SK-N-SH treated with all-trans-retinoic acid at 6 μM for 48 hours (cell line): ENCODE data around the gene RAD51AP1.
"Not testable (repeated sequence)": the region's sequence is repeated elsewhere in the genome, so short reads cannot be mapped to it uniquely, and the experiment has no call there.

Experiments used
- ATAC-seq: fragments of 200-7000 bp; cut with Tn5 transposase; 3 replicates; pipeline ENCODE4 v1.9.1; 2020; ENCODE audit warnings: mild to moderate bottlenecking, moderate library complexity
- ARNTL ChIP-seq: fragments of 450-650 bp; formaldehyde crosslinking; IDR thresholded peaks from 2 replicates; pipeline ENCODE4 v1.5.0; 2020; ENCODE audit warnings: low read depth, mild to moderate bottlenecking, moderate library complexity, borderline replicate concordance
- BACH2 ChIP-seq: fragments of 250-450 bp; sonication (Bioruptor Pico); IDR thresholded peaks from 2 replicates; pipeline ENCODE4 v1.9.0; 2021; ENCODE audit warnings: mild to moderate bottlenecking, borderline replicate concordance
- CSDC2 ChIP-seq: fragments of 250-450 bp; sonication (Bioruptor Pico); IDR thresholded peaks from 2 replicates; pipeline ENCODE4 v1.5.0; 2020; ENCODE audit warnings: mild to moderate bottlenecking, moderate library complexity
- CSRNP3 ChIP-seq: fragments of 250-450 bp; sonication (Bioruptor Pico); IDR thresholded peaks from 2 replicates; pipeline ENCODE4 v1.5.1; 2021; ENCODE audit warnings: mild to moderate bottlenecking, moderate library complexity
- ESRRG ChIP-seq: fragments of 250-450 bp; sonication (Bioruptor Pico); IDR thresholded peaks from 2 replicates; pipeline ENCODE4 v1.6.1; 2021; ENCODE audit warnings: mild to moderate bottlenecking
- GLIS3 ChIP-seq: fragments of 250-450 bp; sonication (Bioruptor Pico); IDR thresholded peaks from 2 replicates; pipeline ENCODE4 v1.5.0; 2020; ENCODE audit warnings: mild to moderate bottlenecking, moderate library complexity
- ISL1 ChIP-seq: fragments of 250-450 bp; sonication (Bioruptor Pico); IDR thresholded peaks from 2 replicates; pipeline ENCODE4 v2.1.2; 2022; ENCODE audit warnings: mild to moderate bottlenecking, moderate library complexity
- OSR1 ChIP-seq: fragments of 250-450 bp; sonication (Bioruptor Pico); IDR thresholded peaks from 2 replicates; pipeline ENCODE4 v1.8.0; 2022; ENCODE audit warnings: moderate library complexity, mild to moderate bottlenecking, inconsistent platforms
- PATZ1 ChIP-seq: fragments of 250-450 bp; sonication (Bioruptor Pico); IDR thresholded peaks from 2 replicates; pipeline ENCODE4 v1.8.0; 2020; ENCODE audit warnings: mild to moderate bottlenecking, moderate library complexity, borderline replicate concordance
- POU6F1 ChIP-seq: fragments of 250-450 bp; sonication (Bioruptor Pico); IDR thresholded peaks from 2 replicates; pipeline ENCODE4 v1.8.0; 2021; ENCODE audit warnings: low read depth, mild to moderate bottlenecking, moderate library complexity, borderline replicate concordance
- PPARA ChIP-seq: fragments of 250-450 bp; sonication (Bioruptor Pico); IDR thresholded peaks from 2 replicates; pipeline ENCODE4 v1.5.0; 2020; ENCODE audit warnings: mild to moderate bottlenecking, borderline replicate concordance
- RARB ChIP-seq: fragments of 250-450 bp; sonication (Bioruptor Pico); IDR thresholded peaks from 2 replicates; pipeline ENCODE4 v1.8.0; 2021; ENCODE audit warnings: mild to moderate bottlenecking, moderate library complexity
- SNAI2 ChIP-seq: fragments of 250-450 bp; sonication (Bioruptor Pico); IDR thresholded peaks from 2 replicates; pipeline ENCODE4 v1.5.0; 2020; ENCODE audit warnings: mild to moderate bottlenecking, moderate library complexity
- TCF4 ChIP-seq: fragments of 250-450 bp; sonication (Bioruptor Pico); IDR thresholded peaks from 2 replicates; pipeline ENCODE4 v1.8.0; 2021; ENCODE audit warnings: mild to moderate bottlenecking, moderate library complexity, borderline replicate concordance
- TSHZ2 ChIP-seq: fragments of 250-450 bp; sonication (Bioruptor Pico); IDR thresholded peaks from 2 replicates; pipeline ENCODE4 v1.5.0; 2020; ENCODE audit warnings: mild to moderate bottlenecking, moderate library complexity
- ZC3H10 ChIP-seq: fragments of 250-450 bp; sonication (Bioruptor Pico); IDR thresholded peaks from 2 replicates; pipeline ENCODE4 v1.5.1; 2021; ENCODE audit warnings: mild to moderate bottlenecking, moderate library complexity
- ZFP3 ChIP-seq: fragments of 250-450 bp; sonication (Bioruptor Pico); IDR thresholded peaks from 2 replicates; pipeline ENCODE4 v1.5.0; 2020; ENCODE audit warnings: mild to moderate bottlenecking, moderate library complexity
- ZFP30 ChIP-seq: fragments of 450-650 bp; formaldehyde crosslinking; IDR thresholded peaks from 2 replicates; pipeline ENCODE4 v1.5.0; 2022; ENCODE audit warnings: mild to moderate bottlenecking, moderate library complexity
- ZNF70 ChIP-seq: fragments of 450-650 bp; formaldehyde crosslinking; IDR thresholded peaks from 2 replicates; pipeline ENCODE4 v1.5.0; 2020; ENCODE audit warnings: mild to moderate bottlenecking, moderate library complexity
- ZNF8 ChIP-seq: fragments of 450-650 bp; formaldehyde crosslinking; IDR thresholded peaks from 2 replicates; pipeline ENCODE4 v1.5.0; 2020; ENCODE audit warnings: mild to moderate bottlenecking, moderate library complexity

The RAD51AP1 gene

GRCh38 chr12:4518106-4518728, 20.5 kb upstream of the RAD51AP1 start:
- ATAC-seq, result peak; percentile 82
- TF ChIP-seq TSHZ2 (CRISPR knock-in tag) (no peak), CSDC2 (CRISPR knock-in tag) (no peak), POU6F1 (CRISPR knock-in tag) (no peak), ZFP3 (CRISPR knock-in tag) (no peak), ZNF8 (CRISPR knock-in tag) (no peak), ZNF70 (CRISPR knock-in tag) (no peak), SNAI2 (CRISPR knock-in tag) (no peak)

- not testable (repeated sequence) for ATAC-seq
These were observed 15.2 kb upstream of the RAD51AP1 start for GRCh38 chr12:4523443-4523842.

- no peak for ATAC-seq
- TF ChIP-seq ZFP3 (CRISPR knock-in tag) (no peak), ISL1 (CRISPR knock-in tag) (no peak)
These were observed 11.7 kb upstream of the RAD51AP1 start for GRCh38 chr12:4526923-4527546.

GRCh38 chr12:4530160-4530559, 8.5 kb upstream of the RAD51AP1 start:
- TF ChIP-seq TSHZ2 (CRISPR knock-in tag) (no peak), ZC3H10 (no peak), RARB (CRISPR knock-in tag) (no peak), ESRRG (CRISPR knock-in tag) (no peak), TCF4 (CRISPR knock-in tag) (no peak), ARNTL (CRISPR knock-in tag) (no peak), OSR1 (no peak), GLIS3 (CRISPR knock-in tag) (no peak), CSDC2 (CRISPR knock-in tag) (no peak), ZNF70 (CRISPR knock-in tag) (no peak), CSRNP3 (CRISPR knock-in tag) (no peak), ISL1 (CRISPR knock-in tag) (no peak), POU6F1 (CRISPR knock-in tag) (no peak), PPARA (CRISPR knock-in tag) (no peak), PATZ1 (no peak), ZNF8 (CRISPR knock-in tag) (no peak), BACH2 (CRISPR knock-in tag) (no peak), SNAI2 (CRISPR knock-in tag) (no peak), ZFP30 (no peak)
- no peak for ATAC-seq
